T47D (cell line): ENCODE results near the gene UBE2D2.
A peak's percentile ranks its signal among the peaks of the same experiment; 100 is the strongest.

ENCODE experiments used
- DNase-seq, 2 experiments: peaks; one replicate each; pipeline versions ENCODE4 v3.0.0 to v3.0.0-alpha.2; 2011 to 2012; ENCODE audit warnings: low read depth in 1 of 2, low spot score in 1 of 2
- JUND ChIP-seq: IDR thresholded peaks from 2 replicates; pipeline ENCODE4 v1.6.1; 2012; ENCODE audit warnings: low read depth
- in situ Hi-C: cut with HindIII; loops from 2 replicates; pipeline ENCODE4 v1.10.0; 2016; ENCODE audit warnings: low sequenced_read_pairs, low pct_unique_long_range_greater_than_20kb

UBE2D2 gene

GRCh38 chr5:139654464-139654863 lies 93.3 kb downstream of the UBE2D2 start:
- in situ Hi-C loops, result no loop called here

GRCh38 chr5:139654871-139655491 lies 93.8 kb downstream of the UBE2D2 start:
- no peak for TF ChIP-seq JUND
- in situ Hi-C loops, result no loop called here

More at GRCh38 chr5:139654464-139654863, 93.3 kb downstream of the UBE2D2 start:
- no peak for TF ChIP-seq JUND
- DNase-seq, result no peak

GRCh38 chr5:139655727-139656271 lies 94.7 kb downstream of the UBE2D2 start:
- peak in 1 of 2 experiments; percentile 86 for DNase-seq
- in situ Hi-C loops, result no loop called here
- TF ChIP-seq JUND, result no peak

More at GRCh38 chr5:139654871-139655491, 93.8 kb downstream of the UBE2D2 start:
- no peak for DNase-seq

GRCh38 chr5:139657363-139658321 lies 96.5 kb downstream of the UBE2D2 start:
- in situ Hi-C loops, result no loop called here
- no peak for TF ChIP-seq JUND

GRCh38 chr5:139658501-139658927 lies 97.4 kb downstream of the UBE2D2 start:
- in situ Hi-C loops, result no loop called here
- TF ChIP-seq JUND, result no peak
- DNase-seq, result no peak

More at GRCh38 chr5:139657363-139658321, 96.5 kb downstream of the UBE2D2 start:
- no peak for DNase-seq

GRCh38 chr5:139658928-139659667 lies 98.0 kb downstream of the UBE2D2 start:
- in situ Hi-C loops, result no loop called here
- peak in 1 of 2 experiments; percentile 85 for DNase-seq
- TF ChIP-seq JUND, result no peak

- no peak for DNase-seq
- TF ChIP-seq JUND, result no peak
- in situ Hi-C loops, result no loop called here
Observed at GRCh38 chr5:139659695-139660101, 98.6 kb downstream of the UBE2D2 start.

GRCh38 chr5:139660105-139660922 lies 99.2 kb downstream of the UBE2D2 start:
- in situ Hi-C loops, result no loop called here
- no peak for TF ChIP-seq JUND
- DNase-seq, result peak; percentile 89 to 95

- peak in 1 of 2 experiments; percentile 75 for DNase-seq
- TF ChIP-seq JUND, result no peak
- in situ Hi-C loops, result no loop called here
Observed at GRCh38 chr5:139660923-139661814, 100.0 kb downstream of the UBE2D2 start.

- in situ Hi-C loops, result no loop called here
- no peak for TF ChIP-seq JUND
- no peak for DNase-seq
Observed at GRCh38 chr5:139662617-139663016, 101.5 kb downstream of the UBE2D2 start.
